Panc1 (cell line): ENCODE data around the gene ASAP2. TPM values are rescaled to one million over a fixed set of nuclear protein-coding genes. Genes with fewer than 3 reads are reported as not detected.

ENCODE experiments used
- ATAC-seq: fragments of 200-7000 bp; cut with Tn5 transposase; 2 replicates; pipeline ENCODE4 v1.9.1; 2020; ENCODE audit warnings: mild to moderate bottlenecking, moderate library complexity
- BruUV-seq: library from RNA; stranded (reverse); fragments of 400-500 nt; replicated peaks from 2 replicates; lab custom pipeline; 2021; lab: Mats Ljungman, UMichigan
- CTCF ChIA-PET: fragments of 300-600 bp; sonication (Branson Sonifier 250); formaldehyde crosslinking; loops from one replicate; lab custom pipeline; 2022; ENCODE audit warnings: antibody characterized with exemption; lab: Charles Lee
- POLR2A ChIA-PET: fragments of 300-600 bp; sonication (Branson Sonifier 250); formaldehyde crosslinking; loops from one replicate; lab custom pipeline; 2022; ENCODE audit warnings: antibody characterized with exemption; lab: Charles Lee
- DNase-seq: peaks from one replicate; pipeline ENCODE4 v3.0.0-alpha.2; 2010; ENCODE audit warnings: low read depth, low spot score
- H3K27ac ChIP-seq: 2 replicates; pipeline ENCODE4 v1.5.1; 2011; ENCODE audit warnings: mild to moderate bottlenecking, low read length, inconsistent platforms
- H3K27me3 ChIP-seq: fragments of 200-500 bp; sonication (Bioruptor generic); 2 replicates; pipeline ENCODE4 v1.6.0; 2014; ENCODE audit warnings: low read length, inconsistent platforms; ENCODE audit not compliant: control insufficient read depth, insufficient read depth
- H3K36me3 ChIP-seq: fragments of 200-500 bp; sonication (Bioruptor generic); 2 replicates; pipeline ENCODE4 v1.5.1; 2014; ENCODE audit warnings: inconsistent platforms, mild to moderate bottlenecking, low read length, moderate library complexity; ENCODE audit not compliant: control insufficient read depth, insufficient read depth
- H3K4me1 ChIP-seq: 2 replicates; pipeline ENCODE4 v1.5.1; 2011; ENCODE audit warnings: inconsistent platforms, mild to moderate bottlenecking, low read length, moderate library complexity; ENCODE audit not compliant: control insufficient read depth, insufficient read depth
- H3K4me3 ChIP-seq, 2 experiments: 2 replicates each; pipeline ENCODE4 v1.5.1; 2011 to 2012; ENCODE audit warnings: low read depth in 2 of 2, low read length in 2 of 2, mild to moderate bottlenecking in 2 of 2, inconsistent platforms in 1 of 2, moderate library complexity in 1 of 2
- H3K9me3 ChIP-seq: fragments of 200-500 bp; sonication (Bioruptor generic); 2 replicates; pipeline ENCODE4 v1.5.1; 2014; ENCODE audit warnings: low read depth, mild to moderate bottlenecking, inconsistent platforms, low read length, moderate library complexity; ENCODE audit not compliant: control insufficient read depth, insufficient read depth
- POLR2AphosphoS5 ChIP-seq: IDR thresholded peaks from 2 replicates; pipeline ENCODE4 v1.6.1; 2012; ENCODE audit warnings: mild to moderate bottlenecking, low read depth, low read length, moderate library complexity
- SIN3A ChIP-seq: IDR thresholded peaks from 2 replicates; pipeline ENCODE4 v1.6.1; 2012; ENCODE audit warnings: low read depth, mild to moderate bottlenecking, low read length, moderate library complexity, borderline replicate concordance; ENCODE audit not compliant: insufficient read depth
- TCF7L2 ChIP-seq: IDR thresholded peaks from 2 replicates; pipeline ENCODE4 v1.6.1; 2011; ENCODE audit warnings: mild to moderate bottlenecking, low read depth, low read length, inconsistent platforms
- in situ Hi-C: cut with HindIII; loops from 2 replicates; pipeline ENCODE4 v1.10.0; 2016; ENCODE audit warnings: low sequenced_read_pairs, low pct_unique_long_range_greater_than_20kb
- intact Hi-C: fragments of 100-400 bp; cut with micrococcal nuclease; formaldehyde crosslinking; loops from one replicate; pipeline ENCODE4 v1.10.0; 2022; ENCODE audit not compliant: unreplicated experiment
- total RNA-seq: library from RNA; stranded (reverse); gene quantifications from one replicate; pipeline ENCODE4 v1.2.1, GENCODE V29; 2021; ENCODE audit not compliant: unreplicated experiment
- TF ChIP-seq, protein P1 (sequence below): fragments of 450-650 bp; IDR thresholded peaks from 2 replicates; pipeline ENCODE4 v1.5.1; 2017; ENCODE audit warnings: mild to moderate bottlenecking
- TF ChIP-seq, protein P2 (sequence below), 2 experiments: IDR thresholded peaks; 2 replicates each; pipeline ENCODE4 v1.6.1; 2011 to 2012; ENCODE audit warnings: low read depth in 2 of 2, control low read depth in 1 of 2, low read length in 1 of 2, mild to moderate bottlenecking in 1 of 2, moderate library complexity in 1 of 2; ENCODE audit not compliant: insufficient read depth in 1 of 2

The ASAP2 gene
- total RNA-seq, 1 experiment from 2014 or later = 107 TPM

DNA sequence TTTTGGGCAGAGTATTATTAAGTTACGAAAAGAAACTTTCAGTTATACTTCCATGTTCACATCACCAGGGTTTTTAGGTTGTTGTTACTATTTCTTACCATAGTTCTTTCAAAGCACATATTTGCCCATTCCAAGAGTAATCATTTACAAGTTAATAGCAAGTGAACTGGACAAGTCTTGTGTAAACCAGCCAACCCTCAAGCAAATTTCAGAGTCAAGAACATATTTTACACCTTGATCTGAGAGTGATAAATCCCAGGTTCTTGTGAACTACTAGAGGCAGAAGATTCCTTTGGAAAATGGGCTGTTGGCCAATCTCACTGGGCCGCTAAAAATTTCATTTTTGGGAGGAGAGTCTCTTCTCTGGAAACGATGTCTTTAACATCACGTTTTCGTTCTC is 2.7 kb upstream of the ASAP2 start:
- in situ Hi-C loops (no loop called here), intact Hi-C loops (no loop called here)
- H3K27me3 ChIP-seq = no peaks in the 10 kb centered on the region
- no peaks in the 10 kb centered on the region; the same call in 1 of the 2 replicates for H3K36me3 ChIP-seq
- no peaks in the 10 kb centered on the region for H3K9me3 ChIP-seq
- no TSS peak for BruUV-seq
- CTCF ChIA-PET = no interaction called here
- H3K4me3 ChIP-seq = no peak overlapping the region
- ATAC-seq (no peak), DNase-seq (no peak)
- no peak for TF ChIP-seq TCF7L2
- TF ChIP-seq, protein P1, sequence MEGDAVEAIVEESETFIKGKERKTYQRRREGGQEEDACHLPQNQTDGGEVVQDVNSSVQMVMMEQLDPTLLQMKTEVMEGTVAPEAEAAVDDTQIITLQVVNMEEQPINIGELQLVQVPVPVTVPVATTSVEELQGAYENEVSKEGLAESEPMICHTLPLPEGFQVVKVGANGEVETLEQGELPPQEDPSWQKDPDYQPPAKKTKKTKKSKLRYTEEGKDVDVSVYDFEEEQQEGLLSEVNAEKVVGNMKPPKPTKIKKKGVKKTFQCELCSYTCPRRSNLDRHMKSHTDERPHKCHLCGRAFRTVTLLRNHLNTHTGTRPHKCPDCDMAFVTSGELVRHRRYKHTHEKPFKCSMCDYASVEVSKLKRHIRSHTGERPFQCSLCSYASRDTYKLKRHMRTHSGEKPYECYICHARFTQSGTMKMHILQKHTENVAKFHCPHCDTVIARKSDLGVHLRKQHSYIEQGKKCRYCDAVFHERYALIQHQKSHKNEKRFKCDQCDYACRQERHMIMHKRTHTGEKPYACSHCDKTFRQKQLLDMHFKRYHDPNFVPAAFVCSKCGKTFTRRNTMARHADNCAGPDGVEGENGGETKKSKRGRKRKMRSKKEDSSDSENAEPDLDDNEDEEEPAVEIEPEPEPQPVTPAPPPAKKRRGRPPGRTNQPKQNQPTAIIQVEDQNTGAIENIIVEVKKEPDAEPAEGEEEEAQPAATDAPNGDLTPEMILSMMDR = no peak
- no peak for TF ChIP-seq POLR2AphosphoS5
- TF ChIP-seq, protein P2, sequence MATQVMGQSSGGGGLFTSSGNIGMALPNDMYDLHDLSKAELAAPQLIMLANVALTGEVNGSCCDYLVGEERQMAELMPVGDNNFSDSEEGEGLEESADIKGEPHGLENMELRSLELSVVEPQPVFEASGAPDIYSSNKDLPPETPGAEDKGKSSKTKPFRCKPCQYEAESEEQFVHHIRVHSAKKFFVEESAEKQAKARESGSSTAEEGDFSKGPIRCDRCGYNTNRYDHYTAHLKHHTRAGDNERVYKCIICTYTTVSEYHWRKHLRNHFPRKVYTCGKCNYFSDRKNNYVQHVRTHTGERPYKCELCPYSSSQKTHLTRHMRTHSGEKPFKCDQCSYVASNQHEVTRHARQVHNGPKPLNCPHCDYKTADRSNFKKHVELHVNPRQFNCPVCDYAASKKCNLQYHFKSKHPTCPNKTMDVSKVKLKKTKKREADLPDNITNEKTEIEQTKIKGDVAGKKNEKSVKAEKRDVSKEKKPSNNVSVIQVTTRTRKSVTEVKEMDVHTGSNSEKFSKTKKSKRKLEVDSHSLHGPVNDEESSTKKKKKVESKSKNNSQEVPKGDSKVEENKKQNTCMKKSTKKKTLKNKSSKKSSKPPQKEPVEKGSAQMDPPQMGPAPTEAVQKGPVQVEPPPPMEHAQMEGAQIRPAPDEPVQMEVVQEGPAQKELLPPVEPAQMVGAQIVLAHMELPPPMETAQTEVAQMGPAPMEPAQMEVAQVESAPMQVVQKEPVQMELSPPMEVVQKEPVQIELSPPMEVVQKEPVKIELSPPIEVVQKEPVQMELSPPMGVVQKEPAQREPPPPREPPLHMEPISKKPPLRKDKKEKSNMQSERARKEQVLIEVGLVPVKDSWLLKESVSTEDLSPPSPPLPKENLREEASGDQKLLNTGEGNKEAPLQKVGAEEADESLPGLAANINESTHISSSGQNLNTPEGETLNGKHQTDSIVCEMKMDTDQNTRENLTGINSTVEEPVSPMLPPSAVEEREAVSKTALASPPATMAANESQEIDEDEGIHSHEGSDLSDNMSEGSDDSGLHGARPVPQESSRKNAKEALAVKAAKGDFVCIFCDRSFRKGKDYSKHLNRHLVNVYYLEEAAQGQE (IDR thresholded peaks at IDR 0.05; ENCODE audit: insufficient read depth in 1 of 2, low read depth in 2 of 2, low read length in 1 of 2) = no peak
- TF ChIP-seq SIN3A = no peak
- no peak overlapping the region for H3K27ac ChIP-seq
- POLR2A ChIA-PET = interaction anchor here (0.6 kb wide), 2 partner anchors 41 to 56 kb away, joined by 6 to 8 read pairs; no protein-coding TSS in a partner anchor
- H3K4me1 ChIP-seq = peaks cover 10% of the 10 kb centered on the region

DNA sequence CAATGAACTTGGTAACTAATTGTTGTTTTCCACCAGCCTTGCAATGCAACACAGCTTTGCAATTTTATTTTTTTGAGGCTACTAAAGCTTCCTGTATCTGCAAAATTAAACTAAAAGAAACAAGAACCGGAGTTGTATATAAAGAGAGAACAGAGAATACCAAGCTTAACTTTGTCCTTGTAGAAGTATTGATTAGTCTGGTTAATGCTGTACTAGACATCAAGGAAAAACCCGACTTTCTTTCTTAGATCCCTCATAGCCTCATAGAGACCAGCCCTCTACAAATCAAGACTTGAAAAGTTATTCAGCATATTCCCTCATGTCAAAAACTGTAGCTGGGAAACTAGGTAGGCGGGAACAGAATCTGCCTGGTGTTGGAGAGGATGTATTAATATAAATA is 1.7 kb upstream of the ASAP2 start:
- no peak for ATAC-seq
- no TSS peak for BruUV-seq
- H3K27me3 ChIP-seq = no peaks in the 10 kb centered on the region
- H3K4me3 ChIP-seq = no peak overlapping the region
- in situ Hi-C loops = no loop called here
- intact Hi-C loops = loop anchor here (5.0 kb wide), 1 partner anchor 63 kb away; no protein-coding TSS in a partner anchor
- ChIA-PET POLR2A (interaction anchor here (1.4 kb wide), 1 partner anchor 30 kb away, joined by 4 read pairs; no protein-coding TSS in a partner anchor), CTCF (interaction anchor here (0.6 to 1.3 kb wide), 2 partner anchors 30 to 201 kb away, joined by 3 to 4 read pairs; no protein-coding TSS in a partner anchor)
- peaks cover 11% of the 10 kb centered on the region for H3K4me1 ChIP-seq
- no peaks in the 10 kb centered on the region; the same call in 1 of the 2 replicates for H3K36me3 ChIP-seq
- no peaks in the 10 kb centered on the region for H3K9me3 ChIP-seq
- DNase-seq = no peak
- H3K27ac ChIP-seq = peak overlapping the region; percentile 87
- no peak for TF ChIP-seq SIN3A
- TF ChIP-seq POLR2AphosphoS5 = no peak
- TF ChIP-seq, protein P2 (IDR thresholded peaks at IDR 0.05; ENCODE audit: insufficient read depth in 1 of 2, low read depth in 2 of 2, low read length in 1 of 2) = no peak
- TF ChIP-seq, protein P1 = no peak
- TF ChIP-seq TCF7L2 = no peak
